ENCODE measurements around the gene CDK1.

CDK1 gene

GRCh38 chr10:60733517-60733822 is 44.8 kb upstream of the CDK1 start:
- peak overlapping the region; percentile 66 for H3K4me3 ChIP-seq (ENCODE audit: low read depth, low read length)
- DNase-seq = no peak
- no peak overlapping the region for H3K27ac ChIP-seq
- H3K36me3 ChIP-seq (replicated peaks) = no peaks in the 10 kb centered on the region
- TF ChIP-seq CTCF (IDR thresholded peaks at IDR 0.05; ENCODE audit: low read depth, low read length, missing control alignments) = no peak
- in situ Hi-C loops (cut with HindIII; ENCODE audit: low pct_ligation_motif_present, low sequenced_read_pairs) = no loop called here
- H3K27me3 ChIP-seq (replicated peaks) = no peaks in the 10 kb centered on the region

DNA sequence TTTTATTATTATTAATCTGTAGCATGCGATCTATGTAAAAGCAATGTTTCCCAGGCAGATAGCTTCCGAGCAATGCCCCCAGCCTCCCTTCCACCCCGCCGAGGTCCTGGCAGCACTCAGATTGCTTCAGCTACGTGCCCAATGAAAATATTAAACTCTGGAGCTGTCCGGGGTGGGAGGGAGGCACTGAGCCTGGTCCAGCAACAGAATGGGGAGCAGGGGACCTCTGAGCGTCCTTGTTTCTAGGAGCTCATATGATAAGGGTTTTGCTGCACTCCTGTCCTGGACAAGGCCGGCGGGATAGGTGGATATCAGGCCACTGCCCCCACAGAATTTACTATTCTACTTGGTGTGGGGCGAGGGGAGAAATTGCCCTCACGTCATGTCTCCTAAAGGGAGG is 44.5 kb upstream of the CDK1 start:
- TF ChIP-seq CTCF (IDR thresholded peaks at IDR 0.05; ENCODE audit: low read depth, low read length, missing control alignments) = no peak
- Histone ChIP-seq H3K4me3 (ENCODE audit: low read depth, low read length) (peak overlapping the region; percentile 66), H3K36me3 (replicated peaks) (no peaks in the 10 kb centered on the region), H3K27ac (no peak overlapping the region), H3K27me3 (replicated peaks) (no peaks in the 10 kb centered on the region)
- DNase-seq = no peak
- in situ Hi-C loops (cut with HindIII; ENCODE audit: low pct_ligation_motif_present, low sequenced_read_pairs) = no loop called here

- Histone ChIP-seq H3K36me3 (replicated peaks) (no peaks in the 10 kb centered on the region), H3K4me3 (ENCODE audit: low read depth, low read length) (no peak overlapping the region), H3K27me3 (replicated peaks) (no peaks in the 10 kb centered on the region), H3K27ac (no peak overlapping the region)
- no peak for DNase-seq
- no peak for TF ChIP-seq CTCF (IDR thresholded peaks at IDR 0.05; ENCODE audit: low read depth, low read length, missing control alignments)
- in situ Hi-C loops (cut with HindIII; ENCODE audit: low pct_ligation_motif_present, low sequenced_read_pairs) = no loop called here
These were observed 44.1 kb upstream of the CDK1 start for GRCh38 chr10:60734226-60734625.

DNA sequence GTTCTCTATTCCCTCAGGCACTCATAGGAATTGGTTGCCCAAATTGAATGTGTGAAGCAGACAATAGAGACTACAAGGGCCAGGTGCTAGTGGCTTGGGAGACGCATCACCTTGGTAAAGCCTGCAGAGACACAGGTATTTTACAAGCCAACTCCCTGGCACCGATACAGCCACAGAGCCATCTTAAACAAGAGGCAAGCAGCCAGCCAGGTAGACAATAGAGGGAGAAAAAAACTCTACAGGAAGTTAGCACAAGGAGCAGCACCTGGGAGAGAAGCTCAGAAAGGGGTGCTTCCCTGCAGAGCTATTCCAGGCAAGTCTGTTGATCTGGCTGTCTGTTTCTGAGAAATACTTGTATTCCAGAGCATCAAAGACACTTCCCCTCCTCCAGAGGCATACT is 43.0 kb upstream of the CDK1 start:
- DNase-seq = no peak
- H3K27ac ChIP-seq = no peak overlapping the region
- H3K27me3 ChIP-seq (replicated peaks) = no peaks in the 10 kb centered on the region
- no peak for TF ChIP-seq CTCF (IDR thresholded peaks at IDR 0.05; ENCODE audit: low read depth, low read length, missing control alignments)
- H3K36me3 ChIP-seq (replicated peaks) = no peaks in the 10 kb centered on the region
- in situ Hi-C loops (cut with HindIII; ENCODE audit: low pct_ligation_motif_present, low sequenced_read_pairs) = no loop called here
- no peak overlapping the region for H3K4me3 ChIP-seq (ENCODE audit: low read depth, low read length)

GRCh38 chr10:60737242-60737641 is 41.0 kb upstream of the CDK1 start:
- in situ Hi-C loops (cut with HindIII; ENCODE audit: low pct_ligation_motif_present, low sequenced_read_pairs) = no loop called here
- Histone ChIP-seq H3K27me3 (replicated peaks) (no peaks in the 10 kb centered on the region), H3K36me3 (replicated peaks) (no peaks in the 10 kb centered on the region), H3K27ac (no peak overlapping the region), H3K4me3 (ENCODE audit: low read depth, low read length) (no peak overlapping the region)
- TF ChIP-seq CTCF (IDR thresholded peaks at IDR 0.05; ENCODE audit: low read depth, low read length, missing control alignments) = no peak
- no peak for DNase-seq

GRCh38 chr10:60739558-60739957 is 38.7 kb upstream of the CDK1 start:
- Histone ChIP-seq H3K36me3 (replicated peaks) (no peaks in the 10 kb centered on the region), H3K4me3 (ENCODE audit: low read depth, low read length) (no peak overlapping the region), H3K27me3 (replicated peaks) (no peaks in the 10 kb centered on the region), H3K27ac (peak overlapping the region; percentile 71)
- DNase-seq = no peak
- no peak for TF ChIP-seq CTCF (IDR thresholded peaks at IDR 0.05; ENCODE audit: low read depth, low read length, missing control alignments)
- in situ Hi-C loops (cut with HindIII; ENCODE audit: low pct_ligation_motif_present, low sequenced_read_pairs) = no loop called here

All from brain microvascular endothelial cell (primary cell).